Renal cortical epithelial cell (primary cell): ENCODE data around the gene SSPN. TPM values are rescaled to one million over a fixed set of nuclear protein-coding genes. Genes with fewer than 3 reads are reported as not detected.

Experiments
- DNase-seq: peaks from one replicate; pipeline ENCODE4 v3.0.0-alpha.2; 2011; ENCODE audit warnings: low read depth
- total RNA-seq: library from RNA; depleted of rRNA; stranded (reverse); fragments of >200 nt; gene quantifications from 2 replicates; pipeline ENCODE4 v1.2.3, GENCODE V29; 2014

The SSPN gene, protein sequence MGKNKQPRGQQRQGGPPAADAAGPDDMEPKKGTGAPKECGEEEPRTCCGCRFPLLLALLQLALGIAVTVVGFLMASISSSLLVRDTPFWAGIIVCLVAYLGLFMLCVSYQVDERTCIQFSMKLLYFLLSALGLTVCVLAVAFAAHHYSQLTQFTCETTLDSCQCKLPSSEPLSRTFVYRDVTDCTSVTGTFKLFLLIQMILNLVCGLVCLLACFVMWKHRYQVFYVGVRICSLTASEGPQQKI
- total RNA-seq: 8.5 and 12.8 TPM in 2 replicates

DNA sequence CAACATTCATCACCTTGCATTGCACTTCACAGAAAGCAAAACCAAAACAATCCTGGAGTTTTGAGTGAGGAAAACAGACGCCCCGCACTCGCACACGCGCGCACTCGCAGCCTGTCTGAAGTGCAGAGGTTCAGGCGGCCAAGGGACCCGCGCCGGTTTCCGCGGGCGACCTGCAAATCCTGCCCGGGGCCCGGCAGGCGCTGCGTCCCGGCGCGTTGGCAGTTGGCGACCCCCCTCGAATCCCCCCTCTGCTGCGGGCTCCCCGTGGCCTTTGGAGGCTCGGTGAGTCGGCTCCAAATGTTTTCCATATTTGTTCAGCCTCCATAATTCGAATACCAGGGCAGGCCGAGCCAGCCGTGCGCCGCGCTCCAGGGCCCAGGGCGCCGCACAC lies at the start of gene SSPN:
Gene SSPN (plus strand): TSS at position 324 of the 391 bp plus-strand sequence. CDS start 100 bp downstream, outside the sequence.
- peak; percentile 41 for DNase-seq

DNA sequence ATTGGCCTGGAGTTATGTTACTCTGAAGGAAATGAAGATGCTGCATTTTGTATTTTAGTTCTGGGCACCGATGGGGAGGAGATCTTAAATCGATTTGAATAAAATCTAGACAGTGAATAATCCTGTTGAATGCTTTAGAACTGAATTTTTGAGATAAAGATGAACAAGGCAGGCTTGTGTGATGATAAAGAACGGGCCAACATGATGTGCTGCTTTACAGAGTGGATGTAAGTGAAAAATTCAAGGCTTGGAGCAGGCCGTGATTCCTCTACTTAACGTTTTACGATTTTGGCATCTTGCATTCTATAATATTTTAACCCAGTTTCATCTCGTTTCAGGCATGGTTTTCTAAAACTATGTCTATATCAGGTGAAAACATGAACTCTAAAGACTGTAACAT lies 47.1 kb upstream of the SSPN start:
- no peak for DNase-seq

DNA sequence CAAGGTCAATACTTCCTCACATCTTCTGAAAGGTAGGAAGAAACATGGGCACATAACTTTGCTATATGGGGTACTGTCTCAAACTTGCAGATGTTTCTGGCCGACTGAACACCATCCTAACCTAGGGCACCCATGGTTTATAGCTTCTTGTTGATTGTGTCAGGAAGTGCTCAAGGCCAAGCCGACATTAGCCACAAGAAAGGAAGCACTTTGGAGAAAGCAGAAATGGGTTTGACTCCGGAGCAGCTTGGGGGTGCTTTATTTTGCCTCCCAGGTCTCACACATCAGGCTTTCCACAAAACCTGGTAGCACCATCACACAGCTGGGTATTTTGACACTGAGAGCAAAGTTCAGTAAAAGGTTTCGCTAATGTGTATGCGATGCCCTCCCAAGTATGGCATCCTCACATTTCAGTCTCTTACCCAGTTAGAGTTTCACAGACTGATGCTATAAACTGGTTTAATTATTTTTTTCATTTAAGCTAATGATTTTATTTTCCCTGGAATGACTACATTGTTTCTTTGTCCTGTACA lies 45.3 kb upstream of the SSPN start:
- peak; percentile 63 for DNase-seq

- peak; percentile 90 for DNase-seq
Measured at GRCh38 chr12:26150736-26151450, 44.5 kb upstream of the SSPN start.

DNA sequence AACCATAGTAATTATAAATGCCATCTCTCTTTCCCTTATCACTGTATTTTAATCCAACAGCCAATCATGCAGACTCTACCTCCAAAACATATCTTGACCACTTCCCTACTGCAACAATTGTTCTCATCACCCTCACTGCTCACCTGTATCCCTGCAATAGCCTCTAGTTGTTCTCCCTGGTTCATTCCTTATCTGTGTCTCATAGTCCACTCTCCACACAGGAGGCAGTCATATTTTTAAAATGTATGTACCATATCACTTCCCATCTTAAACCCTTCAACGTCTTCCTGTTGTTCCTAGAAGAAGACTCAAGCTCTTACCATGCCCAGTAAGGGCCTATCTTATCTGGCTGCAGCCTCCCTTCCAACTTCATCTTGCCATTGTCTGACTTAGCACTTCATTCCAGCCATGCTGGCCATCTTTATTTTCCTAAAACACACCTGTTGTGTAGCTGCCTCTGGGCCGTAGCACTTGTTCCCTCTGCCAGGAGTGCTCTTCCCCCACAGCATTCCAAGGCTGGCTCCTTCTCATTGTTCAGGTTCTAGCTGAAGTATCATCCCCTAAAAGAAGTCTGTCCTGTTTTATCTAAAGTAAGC lies 42.8 kb upstream of the SSPN start:
- DNase-seq: no peak

DNA sequence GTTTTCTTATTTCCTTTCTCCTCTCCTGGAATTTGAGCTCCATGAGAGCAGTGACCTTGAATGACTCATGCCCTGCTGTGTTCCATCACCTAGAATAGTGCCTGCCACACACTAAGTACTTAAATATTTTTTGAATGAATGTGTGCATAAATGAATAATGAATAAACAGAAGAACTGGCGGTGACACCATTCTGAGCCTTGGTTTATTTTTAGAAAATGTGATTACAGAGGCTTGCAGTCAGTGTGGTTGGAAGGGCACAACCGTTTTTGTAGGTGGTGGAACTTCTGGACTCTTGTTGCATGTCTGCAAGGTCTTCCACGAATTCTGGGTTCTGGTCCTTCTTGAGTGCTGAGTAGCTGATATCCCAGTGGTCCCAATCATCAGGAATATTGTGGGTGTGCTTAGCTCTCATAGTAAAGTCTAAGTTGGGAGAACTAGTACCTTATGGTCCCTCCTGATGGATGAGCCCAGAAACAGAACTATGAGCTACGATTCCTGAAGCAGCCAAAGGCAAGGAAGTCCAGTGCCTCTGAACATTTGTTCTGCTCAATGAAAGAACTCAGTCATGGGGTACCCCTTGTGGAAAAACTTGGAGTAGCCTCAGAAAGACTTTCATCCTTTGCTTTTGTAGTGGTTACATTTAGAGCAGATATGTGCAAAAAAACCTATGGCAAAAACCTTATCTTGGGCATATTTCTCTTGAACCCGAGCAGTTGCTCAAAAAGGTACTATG lies 41.8 kb upstream of the SSPN start:
- DNase-seq: peak; percentile 99

- DNase-seq: peak; percentile 32
Measured at GRCh38 chr12:26156201-26156871, 39.0 kb upstream of the SSPN start.

- DNase-seq: peak; percentile 94
Measured at GRCh38 chr12:26157001-26157400, 38.4 kb upstream of the SSPN start.

DNA sequence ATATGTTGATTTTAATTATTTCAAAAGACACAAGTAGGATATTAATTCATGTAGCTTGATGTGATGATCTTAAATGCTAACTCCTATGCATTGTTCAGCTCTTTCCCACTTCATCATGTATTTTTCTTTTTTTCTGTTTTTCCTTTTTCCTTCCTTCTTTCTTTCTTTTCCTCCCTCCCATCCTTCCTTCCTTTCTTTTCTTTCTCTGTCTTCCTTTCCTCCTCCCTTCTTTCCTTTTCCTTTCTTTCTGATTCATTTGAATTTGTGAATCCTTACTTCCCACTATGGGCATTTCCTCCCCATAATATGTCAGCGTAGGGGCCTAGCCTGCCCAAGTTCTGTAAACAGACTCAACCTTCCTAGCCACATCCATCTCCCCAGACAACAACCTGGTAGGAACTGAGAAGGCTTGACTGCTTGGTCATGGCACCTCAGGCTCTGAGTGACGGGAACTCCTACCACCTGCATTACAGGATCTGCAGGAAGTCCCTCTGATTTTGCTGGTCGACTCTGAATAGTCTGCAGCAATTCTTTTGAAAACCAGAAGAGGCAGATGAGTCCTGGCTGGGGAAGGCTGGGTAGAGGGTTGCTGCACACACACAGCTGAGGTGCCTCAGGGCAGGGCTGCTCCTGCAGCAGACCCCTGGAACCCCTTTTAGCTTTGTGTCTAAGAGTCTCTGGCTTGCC lies 37.2 kb upstream of the SSPN start:
- DNase-seq: no peak

DNA sequence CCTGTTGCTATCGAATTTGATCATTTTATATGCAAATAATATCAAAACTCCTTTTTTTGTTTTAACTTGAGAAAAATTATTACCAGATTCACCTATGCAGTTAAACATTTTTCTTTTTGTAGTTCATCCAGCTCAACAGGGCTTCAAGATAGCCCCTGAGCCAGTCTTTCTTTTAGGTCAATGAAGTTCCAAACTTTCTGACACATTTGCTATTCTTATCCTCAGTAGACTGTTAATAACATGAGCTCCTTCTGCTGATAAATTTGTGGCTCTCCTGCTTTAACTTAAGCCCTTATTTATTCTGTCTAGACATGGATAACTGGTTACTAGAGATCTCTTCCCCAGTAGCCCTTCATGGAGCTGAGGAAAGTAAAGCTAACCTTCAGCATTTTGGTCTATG lies 33.2 kb upstream of the SSPN start:
- no peak for DNase-seq

- no peak for DNase-seq
Measured at GRCh38 chr12:26162905-26163304, 32.5 kb upstream of the SSPN start.

- peak; percentile 80 for DNase-seq
Measured at GRCh38 chr12:26164118-26164517, 31.3 kb upstream of the SSPN start.

GRCh38 chr12:26172013-26172412 lies 23.4 kb upstream of the SSPN start:
- no peak for DNase-seq

DNA sequence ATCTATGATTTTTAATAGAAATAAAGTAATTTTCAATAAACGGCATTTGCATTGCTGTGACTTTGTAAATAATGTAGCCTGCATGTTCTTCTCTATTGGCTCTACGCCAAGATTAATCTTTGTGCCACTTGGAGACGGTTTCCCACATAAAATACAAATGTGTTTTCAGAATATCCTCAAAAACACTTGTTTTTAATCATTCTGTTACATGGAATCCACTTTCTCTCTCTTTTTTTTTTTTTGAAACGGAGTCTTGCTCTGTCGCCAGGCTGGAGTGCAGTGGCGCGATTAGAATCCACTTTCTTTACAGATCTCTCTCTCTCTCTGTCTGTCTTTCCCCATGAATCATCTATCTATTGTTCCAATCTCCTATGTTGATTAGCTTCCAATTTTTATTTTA lies 22.8 kb upstream of the SSPN start:
- no peak for DNase-seq

DNA sequence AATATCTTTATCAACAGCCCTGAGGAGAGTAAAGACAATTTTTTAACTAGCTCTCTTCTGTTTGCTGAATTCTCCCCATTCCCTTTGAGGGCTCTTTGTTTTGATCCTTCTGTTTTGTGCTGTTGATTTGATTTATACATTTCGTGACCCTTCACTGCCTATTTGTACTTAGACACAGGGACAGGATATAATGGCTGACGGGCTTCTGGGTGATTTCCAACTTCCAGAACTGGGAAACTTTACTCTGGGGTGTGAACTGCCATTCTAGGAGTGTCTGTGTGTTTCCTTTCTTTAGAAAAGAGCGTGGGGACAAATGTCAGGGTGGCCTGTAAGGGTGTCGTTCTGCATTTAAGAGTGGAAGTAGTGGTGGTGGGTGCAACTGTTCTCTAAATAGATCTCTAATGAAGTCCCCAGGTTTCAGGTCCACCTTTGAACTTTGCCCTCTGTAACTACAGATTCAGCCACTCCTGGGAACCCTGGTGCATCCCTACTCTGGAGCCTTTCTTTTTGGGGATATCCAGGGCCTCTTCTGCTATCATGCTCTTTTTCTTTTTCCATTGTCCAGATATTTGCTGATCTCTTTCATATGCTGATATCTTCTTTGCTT lies 22.3 kb upstream of the SSPN start:
- DNase-seq: no peak

GRCh38 chr12:26176725-26177124 lies 18.6 kb upstream of the SSPN start:
- no peak for DNase-seq

DNA sequence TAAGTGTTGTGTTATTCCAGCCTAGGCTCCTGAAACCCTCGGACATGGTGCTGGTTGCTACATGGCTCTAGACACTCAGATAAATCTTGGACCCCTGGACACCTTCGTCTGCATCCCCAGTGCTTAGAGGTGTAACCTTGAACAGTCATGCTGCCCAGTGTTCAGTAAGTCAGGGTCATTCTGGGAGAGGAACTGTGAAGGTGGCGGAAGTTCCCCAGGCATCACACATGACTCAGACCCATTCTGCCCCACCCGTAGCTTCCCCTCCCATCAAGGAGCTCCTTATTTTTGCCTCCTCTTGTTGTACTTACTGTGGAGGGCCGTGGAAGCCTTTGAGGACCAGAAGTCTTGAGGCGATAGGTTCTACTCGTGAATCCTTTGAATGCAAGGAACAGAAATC lies 18.1 kb upstream of the SSPN start:
- DNase-seq: peak; percentile 37

DNA sequence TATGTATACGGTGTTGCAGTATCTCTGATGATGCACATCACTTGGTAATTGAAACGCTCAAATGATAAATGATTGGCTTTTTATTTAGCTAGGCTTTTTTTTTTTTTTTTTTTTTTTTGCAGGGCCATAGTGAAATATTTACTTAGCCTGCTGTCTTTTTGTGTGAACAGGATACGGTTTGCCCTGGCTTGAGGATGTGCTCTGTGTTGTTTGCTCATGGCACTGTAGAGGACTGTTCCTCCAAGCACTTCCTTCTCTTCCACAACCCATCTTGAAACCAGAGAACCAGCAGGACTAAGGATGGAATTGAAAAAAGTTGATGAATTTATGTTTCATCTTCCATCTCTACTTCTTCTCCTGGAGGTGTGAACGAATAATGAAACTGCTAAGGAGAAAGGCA lies 15.5 kb upstream of the SSPN start:
- DNase-seq: no peak

DNA sequence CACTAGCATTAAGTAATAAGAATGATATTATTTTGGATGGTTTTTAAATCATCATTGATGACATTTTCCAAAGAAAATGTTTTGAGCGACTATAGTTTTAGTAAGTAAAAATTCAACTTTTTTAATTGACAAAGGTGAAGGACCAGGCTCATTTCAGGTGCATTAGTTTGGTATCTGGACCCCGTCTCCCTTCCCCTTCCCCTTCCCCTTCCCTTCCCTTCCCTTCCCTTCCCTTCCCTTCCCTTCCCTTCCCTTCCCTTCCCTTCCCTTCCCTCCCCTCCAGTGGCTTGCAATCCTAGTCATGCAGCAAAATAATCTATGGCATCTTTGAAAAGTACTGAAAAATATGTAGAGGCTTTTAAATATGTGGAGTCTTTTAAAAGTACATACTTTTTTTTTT lies 13.0 kb upstream of the SSPN start:
- no peak for DNase-seq

DNA sequence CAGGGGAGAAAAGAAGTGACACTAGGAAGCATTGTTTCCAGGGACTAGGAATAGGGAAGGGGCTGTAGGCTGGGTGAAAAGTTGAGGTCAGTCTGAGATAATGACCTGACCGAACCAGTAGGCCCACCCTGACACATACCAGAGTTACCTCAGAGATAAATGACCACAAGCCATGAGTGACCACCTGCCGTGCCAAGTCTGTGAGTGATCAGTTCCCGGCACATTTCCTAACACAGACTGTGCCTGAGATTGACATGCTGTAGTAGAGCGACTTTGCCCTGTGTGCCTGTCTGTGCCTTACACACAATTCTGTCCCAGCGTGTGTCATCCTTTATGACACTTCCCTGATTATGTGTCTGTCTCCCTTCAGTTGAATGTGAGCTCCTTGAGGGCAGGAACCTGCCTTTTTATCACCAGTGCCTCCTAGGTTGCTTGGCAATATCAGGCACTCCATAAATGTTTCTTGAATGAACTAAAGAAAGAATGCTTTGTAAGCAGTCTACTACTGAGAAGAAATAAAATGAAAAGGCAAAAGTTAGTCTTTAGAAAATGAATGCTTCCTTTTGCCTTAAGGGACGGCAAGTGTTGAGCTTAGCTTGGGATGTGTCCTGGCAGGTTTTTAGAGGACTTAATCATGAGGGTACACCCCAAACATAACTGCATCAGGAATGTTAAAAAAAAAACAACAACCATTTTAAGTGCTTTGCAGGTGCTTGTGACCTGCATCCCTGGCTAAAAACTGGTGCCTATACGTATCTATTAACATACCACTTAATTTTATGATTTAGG lies 9.6 kb upstream of the SSPN start:
- DNase-seq: no peak
